SU-DHL-6 (cell line): ENCODE measurements around the gene MT3.

Experiments used
- H2AFZ ChIP-seq: fragments of 200-600 bp; sonication (generic); 2 replicates; pipeline ENCODE4 v1.6.1; 2014; ENCODE audit warnings: low read depth, mild to moderate bottlenecking, moderate library complexity, mixed read lengths, antibody characterized with exemption, low read length; ENCODE audit not compliant: severe bottlenecking
- H3F3A ChIP-seq: fragments of 200-600 bp; shearing (Covaris generic); 2 replicates; pipeline ENCODE4 v1.6.0; 2016; ENCODE audit warnings: antibody characterized with exemption, mild to moderate bottlenecking; ENCODE audit not compliant: insufficient read depth
- H3K27ac ChIP-seq: fragments of 200-600 bp; sonication (generic); 2 replicates; pipeline ENCODE4 v1.5.1; 2016; ENCODE audit warnings: low read depth, mild to moderate bottlenecking, low read length, moderate library complexity, mixed read lengths
- H3K27me3 ChIP-seq: fragments of 200-600 bp; sonication (generic), shearing (Covaris generic); 2 replicates; pipeline ENCODE4 v1.6.0; 2014; ENCODE audit warnings: mild to moderate bottlenecking, low read length
- H3K36me3 ChIP-seq: fragments of 200-600 bp; sonication (generic); 2 replicates; pipeline ENCODE4 v1.6.1; 2014; ENCODE audit warnings: mild to moderate bottlenecking, low read length, mixed read lengths
- H3K4me2 ChIP-seq: fragments of 300-600, 200-600 bp; shearing (Covaris generic), sonication (generic); 2 replicates; pipeline ENCODE4 v1.6.0; 2014; ENCODE audit warnings: low read length, low read depth, mild to moderate bottlenecking; ENCODE audit not compliant: poor library complexity, severe bottlenecking
- H3K4me3 ChIP-seq: fragments of 200-600 bp; sonication (generic); 2 replicates; pipeline ENCODE4 v1.5.1; 2014; ENCODE audit warnings: antibody characterized with exemption, low read length, mild to moderate bottlenecking, mixed read lengths; ENCODE audit not compliant: insufficient read depth, poor library complexity, severe bottlenecking
- H3K79me2 ChIP-seq: fragments of 200-600 bp; sonication (generic); 2 replicates; pipeline ENCODE4 v1.6.1; 2014; ENCODE audit warnings: mild to moderate bottlenecking, low read length, moderate library complexity; ENCODE audit not compliant: insufficient read depth
- H3K9ac ChIP-seq: fragments of 200-600 bp; sonication (generic); 2 replicates; pipeline ENCODE4 v1.7.0; 2014; ENCODE audit warnings: mild to moderate bottlenecking, low read length
- H3K9me2 ChIP-seq: fragments of 200-600 bp; sonication (generic); replicated peaks from 2 replicates; pipeline ENCODE4 v1.6.1; 2014; ENCODE audit warnings: low read length; ENCODE audit not compliant: insufficient read depth
- H3K9me3 ChIP-seq: fragments of 200-600 bp; sonication (generic); 2 replicates; pipeline ENCODE4 v1.6.1; 2014; ENCODE audit warnings: low read length, mixed read lengths; ENCODE audit not compliant: insufficient read depth
- H4K20me1 ChIP-seq: fragments of 200-600 bp; sonication (generic); 2 replicates; pipeline ENCODE4 v1.6.1; 2014; ENCODE audit warnings: low read depth, mild to moderate bottlenecking, antibody characterized with exemption, low read length, moderate library complexity, mixed read lengths
- CTCF ChIP-seq: fragments of 200-600 bp; sonication (generic); IDR thresholded peaks from one replicate; pipeline ENCODE4 v1.5.1; 2017; ENCODE audit warnings: antibody characterized with exemption, mild to moderate bottlenecking, low read length, moderate library complexity; ENCODE audit not compliant: insufficient read depth, poor library complexity, severe bottlenecking
- EZH2phosphoT487 ChIP-seq: fragments of 200-600 bp; sonication (generic), shearing (Covaris generic); conservative IDR thresholded peaks from 2 replicates; pipeline ENCODE4 v1.6.1; 2018; ENCODE audit warnings: mild to moderate bottlenecking, antibody characterized with exemption, low read length, moderate library complexity, mixed read lengths

MT3 gene

GRCh38 chr16:56626685-56627084 is 37.4 kb downstream of the MT3 start:
- Histone ChIP-seq H2AFZ (no peak overlapping the region), H3K9me3 (no peaks in the 10 kb centered on the region), H3K79me2 (no peaks in the 10 kb centered on the region), H3K27me3 (no peaks in the 10 kb centered on the region), H3K4me3 (no peak overlapping the region), H3K27ac (no peak overlapping the region), H3K9me2 (no peaks in the 10 kb centered on the region), H3F3A (no peaks in the 10 kb centered on the region), H3K4me2 (no peak overlapping the region), H4K20me1 (no peaks in the 10 kb centered on the region), H3K36me3 (no peaks in the 10 kb centered on the region), H3K9ac (no peak overlapping the region)
- TF ChIP-seq EZH2phosphoT487: no peak
- TF ChIP-seq CTCF: no peak

- H3K9me3 ChIP-seq: no peaks in the 10 kb centered on the region
- no peak overlapping the region for H3K9ac ChIP-seq
- H3F3A ChIP-seq: no peaks in the 10 kb centered on the region
- H3K36me3 ChIP-seq: no peaks in the 10 kb centered on the region
- no peak overlapping the region for H3K4me2 ChIP-seq
- H2AFZ ChIP-seq: no peak overlapping the region
- TF ChIP-seq CTCF: no peak
- no peak for TF ChIP-seq EZH2phosphoT487
- H3K9me2 ChIP-seq: no peaks in the 10 kb centered on the region
- no peak overlapping the region for H3K27ac ChIP-seq
- H3K4me3 ChIP-seq: no peak overlapping the region
- H3K79me2 ChIP-seq: no peaks in the 10 kb centered on the region
- no peaks in the 10 kb centered on the region for H3K27me3 ChIP-seq
- H4K20me1 ChIP-seq: no peaks in the 10 kb centered on the region
Observed at GRCh38 chr16:56628486-56629350, 39.4 kb downstream of the MT3 start.

GRCh38 chr16:56629531-56629930 is 40.2 kb downstream of the MT3 start:
- no peak overlapping the region for H3K4me3 ChIP-seq
- H4K20me1 ChIP-seq: no peaks in the 10 kb centered on the region
- H3K79me2 ChIP-seq: no peaks in the 10 kb centered on the region
- H3K9me2 ChIP-seq: no peaks in the 10 kb centered on the region
- TF ChIP-seq CTCF (no peak), EZH2phosphoT487 (no peak)
- H3K27me3 ChIP-seq: no peaks in the 10 kb centered on the region
- no peaks in the 10 kb centered on the region for H3K9me3 ChIP-seq
- no peak overlapping the region for H3K27ac ChIP-seq
- no peaks in the 10 kb centered on the region for H3K36me3 ChIP-seq
- H3F3A ChIP-seq: no peaks in the 10 kb centered on the region
- no peak overlapping the region for H2AFZ ChIP-seq
- H3K4me2 ChIP-seq: no peak overlapping the region
- no peak overlapping the region for H3K9ac ChIP-seq
